RWPE2 (cell line): ENCODE measurements around the gene ANKS6.
"Not testable (repeated sequence)": the region's sequence is repeated elsewhere in the genome, so short reads cannot be mapped to it uniquely, and the experiment has no call there.

Experiments used
- ATAC-seq: fragments of 200-7000 bp; cut with Tn5 transposase; 3 replicates; pipeline ENCODE4 v1.9.1; 2021; ENCODE audit warnings: low read depth
- DNase-seq: peaks from one replicate; pipeline ENCODE4 v3.0.0-alpha.2; 2020; ENCODE audit warnings: low spot score
- H3K27ac ChIP-seq: fragments of 450-650 bp; 2 replicates; pipeline ENCODE4 v1.5.1; 2017; ENCODE audit warnings: mild to moderate bottlenecking; ENCODE audit not compliant: poor library complexity, severe bottlenecking
- H3K27me3 ChIP-seq: fragments of 250-450 bp; sonication (Bioruptor Pico); 2 replicates; pipeline ENCODE4 v1.5.1; 2021; ENCODE audit warnings: mild to moderate bottlenecking, moderate library complexity; ENCODE audit not compliant: insufficient read depth, poor library complexity, severe bottlenecking
- H3K36me3 ChIP-seq: fragments of 250-450 bp; sonication (Bioruptor Pico); 2 replicates; pipeline ENCODE4 v1.5.1; 2020; ENCODE audit warnings: low read depth, mild to moderate bottlenecking, moderate library complexity
- H3K4me1 ChIP-seq: fragments of 250-450 bp; sonication (Bioruptor Pico); 2 replicates; pipeline ENCODE4 v1.5.1; 2021; ENCODE audit warnings: mild to moderate bottlenecking, moderate library complexity; ENCODE audit not compliant: insufficient read depth, poor library complexity, severe bottlenecking
- H3K4me3 ChIP-seq: fragments of 250-450 bp; sonication (Bioruptor Pico); 2 replicates; pipeline ENCODE4 v1.5.1; 2021; ENCODE audit warnings: mild to moderate bottlenecking, moderate library complexity; ENCODE audit not compliant: severe bottlenecking
- H3K9me3 ChIP-seq: fragments of 250-450 bp; sonication (Bioruptor Pico); 2 replicates; pipeline ENCODE4 v1.5.1; 2021; ENCODE audit warnings: mild to moderate bottlenecking, moderate library complexity; ENCODE audit not compliant: severe bottlenecking
- TF ChIP-seq, protein P1 (sequence below): fragments of 450-650 bp; IDR thresholded peaks from one replicate; pipeline ENCODE4 v1.5.1; 2017; ENCODE audit warnings: mild to moderate bottlenecking, moderate library complexity; ENCODE audit not compliant: poor library complexity, severe bottlenecking

Gene ANKS6

DNA sequence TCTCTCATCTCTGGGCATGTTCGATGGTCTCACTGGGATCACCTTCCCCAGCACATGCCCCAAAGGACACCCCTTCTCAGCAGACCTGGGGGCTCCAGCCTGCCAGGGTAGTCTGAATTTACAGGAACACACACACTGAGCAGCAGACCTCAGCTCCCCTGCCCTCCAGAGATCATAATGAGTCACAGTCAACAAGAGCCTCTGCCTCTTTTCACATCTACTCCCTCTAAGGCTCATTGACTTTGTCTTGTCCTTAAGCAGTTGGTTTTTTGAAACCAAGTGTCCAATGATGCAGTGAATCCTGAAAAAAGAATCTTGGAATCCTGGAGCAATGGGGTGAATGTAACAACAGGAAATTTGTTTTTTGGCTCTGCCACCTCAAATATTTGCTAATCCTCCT, 108.4 kb downstream of the ANKS6 start:
- Histone ChIP-seq H3K4me1 (no peaks in the 10 kb centered on the region), H3K36me3 (no peaks in the 10 kb centered on the region), H3K4me3 (no peak overlapping the region), H3K27me3 (no peaks in the 10 kb centered on the region), H3K27ac (no peak overlapping the region), H3K9me3 (no peaks in the 10 kb centered on the region)
- DNase-seq (no peak), ATAC-seq (no peak)
- TF ChIP-seq, protein P1, sequence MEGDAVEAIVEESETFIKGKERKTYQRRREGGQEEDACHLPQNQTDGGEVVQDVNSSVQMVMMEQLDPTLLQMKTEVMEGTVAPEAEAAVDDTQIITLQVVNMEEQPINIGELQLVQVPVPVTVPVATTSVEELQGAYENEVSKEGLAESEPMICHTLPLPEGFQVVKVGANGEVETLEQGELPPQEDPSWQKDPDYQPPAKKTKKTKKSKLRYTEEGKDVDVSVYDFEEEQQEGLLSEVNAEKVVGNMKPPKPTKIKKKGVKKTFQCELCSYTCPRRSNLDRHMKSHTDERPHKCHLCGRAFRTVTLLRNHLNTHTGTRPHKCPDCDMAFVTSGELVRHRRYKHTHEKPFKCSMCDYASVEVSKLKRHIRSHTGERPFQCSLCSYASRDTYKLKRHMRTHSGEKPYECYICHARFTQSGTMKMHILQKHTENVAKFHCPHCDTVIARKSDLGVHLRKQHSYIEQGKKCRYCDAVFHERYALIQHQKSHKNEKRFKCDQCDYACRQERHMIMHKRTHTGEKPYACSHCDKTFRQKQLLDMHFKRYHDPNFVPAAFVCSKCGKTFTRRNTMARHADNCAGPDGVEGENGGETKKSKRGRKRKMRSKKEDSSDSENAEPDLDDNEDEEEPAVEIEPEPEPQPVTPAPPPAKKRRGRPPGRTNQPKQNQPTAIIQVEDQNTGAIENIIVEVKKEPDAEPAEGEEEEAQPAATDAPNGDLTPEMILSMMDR = no peak

DNA sequence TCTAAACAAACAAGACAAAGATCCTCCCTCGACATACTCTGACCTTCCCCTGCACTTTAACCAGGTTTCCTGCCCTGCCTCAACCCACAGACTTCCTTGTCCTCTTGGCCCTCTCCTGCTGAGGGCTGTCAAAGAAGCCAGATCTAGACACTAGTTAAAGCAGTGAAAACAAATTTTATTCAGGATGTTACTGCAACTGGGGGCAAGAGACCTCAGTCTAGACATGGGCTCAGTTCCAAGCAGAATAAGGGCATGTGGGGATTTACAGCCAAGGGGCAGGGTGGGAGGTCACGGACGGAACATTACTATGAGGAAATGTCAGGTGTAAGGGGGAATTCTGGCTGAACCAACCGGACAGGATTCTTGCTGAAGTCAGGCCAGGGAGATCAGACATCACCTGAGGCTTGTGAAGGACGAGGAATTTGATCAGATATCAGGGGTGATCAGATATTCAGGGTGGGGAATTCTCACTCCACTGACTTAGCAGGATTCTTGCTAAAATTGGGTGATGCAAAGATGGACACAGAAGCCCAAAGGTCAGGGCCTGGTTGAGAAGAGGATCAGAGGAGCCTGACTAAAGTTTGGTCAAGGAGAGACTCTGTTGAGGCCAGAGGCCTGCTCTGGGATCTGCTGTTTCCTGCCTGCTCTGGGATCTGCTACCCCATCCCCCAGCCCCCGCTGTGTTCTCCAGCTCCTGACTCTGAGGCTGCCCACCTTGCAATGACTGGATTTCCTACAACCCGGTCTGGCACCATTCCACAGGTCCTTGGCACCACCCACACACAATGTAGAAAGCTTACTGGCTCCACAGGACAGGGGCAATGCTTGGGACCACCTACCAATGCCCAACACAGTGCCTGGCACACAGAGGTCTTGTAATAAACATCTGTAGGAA, 109.1 kb downstream of the ANKS6 start:
- Histone ChIP-seq H3K4me1 (no peaks in the 10 kb centered on the region), H3K36me3 (no peaks in the 10 kb centered on the region), H3K27ac (no peak overlapping the region), H3K4me3 (no peak overlapping the region), H3K9me3 (no peaks in the 10 kb centered on the region), H3K27me3 (no peaks in the 10 kb centered on the region)
- TF ChIP-seq, protein P1 = no peak
- DNase-seq (no peak), ATAC-seq (no peak)

GRCh38 chr9:98684816-98685215, 111.5 kb downstream of the ANKS6 start:
- not testable (repeated sequence) for H3K4me1 ChIP-seq, H3K9me3 ChIP-seq, ATAC-seq, H3K4me3 ChIP-seq, DNase-seq, H3K27ac ChIP-seq, H3K27me3 ChIP-seq, H3K36me3 ChIP-seq
